GM21737 (cell line): Measurements from ENCODE around the gene SYTL5.

Experiments used
- ATAC-seq: cut with Tn5 transposase; IDR thresholded peaks from one replicate; pipeline ENCODE4 v1.9.1; 2021; ENCODE audit warnings: mild to moderate bottlenecking, moderate library complexity; ENCODE audit not compliant: unreplicated experiment

The SYTL5 gene

GRCh38 chrX:38086451-38087215, 80.3 kb downstream of the SYTL5 start:
- no peak for ATAC-seq

GRCh38 chrX:38087594-38087993, 81.2 kb downstream of the SYTL5 start:
- no peak for ATAC-seq

- no peak for ATAC-seq
Measured at GRCh38 chrX:38089173-38089982, 83.0 kb downstream of the SYTL5 start.

GRCh38 chrX:38095971-38096529, 89.7 kb downstream of the SYTL5 start:
- no peak for ATAC-seq

- ATAC-seq, result no peak
Measured at GRCh38 chrX:38099688-38100087, 93.3 kb downstream of the SYTL5 start.

- ATAC-seq, result no peak
Measured at GRCh38 chrX:38102240-38102639, 95.9 kb downstream of the SYTL5 start.

GRCh38 chrX:38102875-38103274, 96.5 kb downstream of the SYTL5 start:
- ATAC-seq, result no peak

GRCh38 chrX:38103857-38104812, 97.8 kb downstream of the SYTL5 start:
- peak; percentile 92 for ATAC-seq

- ATAC-seq, result no peak
Measured at GRCh38 chrX:38105216-38105725, 98.9 kb downstream of the SYTL5 start.

- no peak for ATAC-seq
Measured at GRCh38 chrX:38106991-38107655, 100.8 kb downstream of the SYTL5 start.

- ATAC-seq, result no peak
Measured at GRCh38 chrX:38108364-38108763, 102.0 kb downstream of the SYTL5 start.

GRCh38 chrX:38109042-38109898, 102.9 kb downstream of the SYTL5 start:
- ATAC-seq, result no peak

- no peak for ATAC-seq
Measured at GRCh38 chrX:38110231-38110630, 103.9 kb downstream of the SYTL5 start.

GRCh38 chrX:38111196-38111595, 104.8 kb downstream of the SYTL5 start:
- no peak for ATAC-seq

GRCh38 chrX:38112566-38112965, 106.2 kb downstream of the SYTL5 start:
- peak; percentile 74 for ATAC-seq

GRCh38 chrX:38116706-38117105, 110.4 kb downstream of the SYTL5 start:
- ATAC-seq, result no peak

- no peak for ATAC-seq
Measured at GRCh38 chrX:38117485-38117884, 111.1 kb downstream of the SYTL5 start.

- no peak for ATAC-seq
Measured at GRCh38 chrX:38124000-38124399, 117.6 kb downstream of the SYTL5 start.

GRCh38 chrX:38126179-38126578, 119.8 kb downstream of the SYTL5 start:
- no peak for ATAC-seq
